Neural cell (in vitro differentiated cells): ENCODE data around the gene CGNL1.

Experiments
- EP300 ChIP-seq: fragments of 450-650 bp; conservative IDR thresholded peaks from 2 replicates; pipeline ENCODE4 v1.6.1; 2014; ENCODE audit warnings: antibody characterized with exemption, mild to moderate bottlenecking, moderate library complexity; ENCODE audit not compliant: poor library complexity, severe bottlenecking
- EZH2 ChIP-seq: fragments of 200-600, 300-800 bp; shearing (Covaris generic), sonication (generic); IDR thresholded peaks from 2 replicates; pipeline ENCODE4 v1.6.1; 2014; ENCODE audit warnings: antibody characterized with exemption, low read length, borderline replicate concordance, mild to moderate bottlenecking; ENCODE audit not compliant: insufficient read depth, poor library complexity, severe bottlenecking
- MXI1 ChIP-seq: fragments of 450-650 bp; conservative IDR thresholded peaks from 2 replicates; pipeline ENCODE4 v1.6.1; 2014; ENCODE audit warnings: antibody characterized with exemption, mild to moderate bottlenecking; ENCODE audit not compliant: poor library complexity, severe bottlenecking
- POLR2AphosphoS5 ChIP-seq: IDR thresholded peaks from 2 replicates; pipeline ENCODE4 v1.6.1; 2012
- REST ChIP-seq: IDR thresholded peaks from 2 replicates; pipeline ENCODE4 v1.6.1; 2012; ENCODE audit warnings: borderline replicate concordance
- TAF1 ChIP-seq: IDR thresholded peaks from 2 replicates; pipeline ENCODE4 v1.6.1; 2012; ENCODE audit warnings: low read depth
- TF ChIP-seq, protein P1 (sequence below): fragments of 450-650 bp; IDR thresholded peaks from 2 replicates; pipeline ENCODE4 v1.5.1; 2014; ENCODE audit warnings: antibody characterized with exemption, mild to moderate bottlenecking, moderate library complexity; ENCODE audit not compliant: poor library complexity, severe bottlenecking

DNA sequence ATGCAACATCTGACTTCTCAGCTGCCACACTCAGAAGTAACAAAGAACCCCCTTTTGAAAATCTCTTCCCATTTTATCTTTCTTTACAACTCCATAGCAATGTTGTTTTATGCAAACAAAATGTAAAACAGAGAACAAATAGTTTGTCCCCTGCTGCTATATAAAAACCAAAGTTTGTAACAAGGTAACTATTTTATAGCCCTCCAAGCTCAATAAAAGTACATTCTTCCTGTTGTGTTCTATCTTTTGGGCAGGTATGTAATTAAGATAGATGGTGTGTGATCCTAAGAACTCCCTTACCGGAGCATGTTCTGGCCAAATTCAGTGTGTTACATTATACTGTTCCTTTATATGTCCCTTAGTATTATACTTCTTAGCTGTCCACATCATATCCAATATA is 12.6 kb upstream of the CGNL1 start:
- TF ChIP-seq REST, result no peak
- TF ChIP-seq, protein P1, sequence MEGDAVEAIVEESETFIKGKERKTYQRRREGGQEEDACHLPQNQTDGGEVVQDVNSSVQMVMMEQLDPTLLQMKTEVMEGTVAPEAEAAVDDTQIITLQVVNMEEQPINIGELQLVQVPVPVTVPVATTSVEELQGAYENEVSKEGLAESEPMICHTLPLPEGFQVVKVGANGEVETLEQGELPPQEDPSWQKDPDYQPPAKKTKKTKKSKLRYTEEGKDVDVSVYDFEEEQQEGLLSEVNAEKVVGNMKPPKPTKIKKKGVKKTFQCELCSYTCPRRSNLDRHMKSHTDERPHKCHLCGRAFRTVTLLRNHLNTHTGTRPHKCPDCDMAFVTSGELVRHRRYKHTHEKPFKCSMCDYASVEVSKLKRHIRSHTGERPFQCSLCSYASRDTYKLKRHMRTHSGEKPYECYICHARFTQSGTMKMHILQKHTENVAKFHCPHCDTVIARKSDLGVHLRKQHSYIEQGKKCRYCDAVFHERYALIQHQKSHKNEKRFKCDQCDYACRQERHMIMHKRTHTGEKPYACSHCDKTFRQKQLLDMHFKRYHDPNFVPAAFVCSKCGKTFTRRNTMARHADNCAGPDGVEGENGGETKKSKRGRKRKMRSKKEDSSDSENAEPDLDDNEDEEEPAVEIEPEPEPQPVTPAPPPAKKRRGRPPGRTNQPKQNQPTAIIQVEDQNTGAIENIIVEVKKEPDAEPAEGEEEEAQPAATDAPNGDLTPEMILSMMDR, result no peak
- TF ChIP-seq POLR2AphosphoS5, result no peak
- TF ChIP-seq EZH2, result no peak
- no peak for TF ChIP-seq EP300
- TF ChIP-seq MXI1, result no peak
- no peak for TF ChIP-seq TAF1
